ENCODE data around the gene API5.
"Not testable (repeated sequence)": the region's sequence is repeated elsewhere in the genome, so short reads cannot be mapped to it uniquely, and the experiment has no call there.

The API5 gene

GRCh38 chr11:43311791-43312607 is at the start of gene API5:
Gene API5, plus strand, starts transcription at chr11:43311996. Its CDS starts 132 bp downstream, at chr11:43312128.
- DNase-seq (ENCODE audit: low read depth in 2 of 2, low spot score in 1 of 2) = peak; percentile 86 to 87

DNA sequence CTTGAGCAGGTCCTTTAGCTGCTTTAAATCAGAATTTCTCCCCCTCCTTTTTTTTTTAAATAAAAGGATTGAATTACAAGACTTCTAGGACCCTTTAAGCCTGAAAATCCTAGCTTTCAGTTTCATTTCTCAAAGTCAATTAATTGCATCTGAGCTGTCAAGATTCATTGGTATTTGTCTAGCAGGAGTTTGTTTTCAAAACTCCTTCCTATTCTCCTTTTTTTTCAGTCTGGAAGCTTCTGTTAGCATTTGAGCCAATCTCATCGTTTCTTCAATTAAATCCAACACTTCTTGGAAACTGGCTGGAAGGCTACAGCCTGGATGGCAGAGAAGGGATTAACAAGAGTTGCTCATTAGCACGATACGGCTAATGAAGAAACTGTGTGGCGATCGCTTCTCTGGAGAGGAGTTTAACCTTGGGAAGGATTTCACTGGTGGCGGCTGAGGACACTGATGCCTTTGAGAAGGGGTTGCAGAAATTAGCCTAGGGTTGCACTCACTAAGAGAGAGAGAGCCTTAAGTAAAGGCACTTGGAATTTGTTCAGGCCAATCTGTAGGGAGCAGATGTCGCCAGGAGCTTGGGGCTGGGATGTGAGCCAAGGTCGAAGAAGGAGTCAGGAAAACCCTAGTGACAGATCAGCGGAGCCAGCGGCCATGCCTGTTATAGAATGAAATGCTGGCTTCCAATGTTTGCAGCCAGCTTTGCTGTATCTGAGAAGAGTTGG is 43.8 kb upstream of the API5 start:
- no peak for DNase-seq (ENCODE audit: low read depth in 2 of 2, low spot score in 1 of 2)

GRCh38 chr11:43268786-43269185 is 43.0 kb upstream of the API5 start:
- no peak for DNase-seq (ENCODE audit: low read depth in 2 of 2, low spot score in 1 of 2)

DNA sequence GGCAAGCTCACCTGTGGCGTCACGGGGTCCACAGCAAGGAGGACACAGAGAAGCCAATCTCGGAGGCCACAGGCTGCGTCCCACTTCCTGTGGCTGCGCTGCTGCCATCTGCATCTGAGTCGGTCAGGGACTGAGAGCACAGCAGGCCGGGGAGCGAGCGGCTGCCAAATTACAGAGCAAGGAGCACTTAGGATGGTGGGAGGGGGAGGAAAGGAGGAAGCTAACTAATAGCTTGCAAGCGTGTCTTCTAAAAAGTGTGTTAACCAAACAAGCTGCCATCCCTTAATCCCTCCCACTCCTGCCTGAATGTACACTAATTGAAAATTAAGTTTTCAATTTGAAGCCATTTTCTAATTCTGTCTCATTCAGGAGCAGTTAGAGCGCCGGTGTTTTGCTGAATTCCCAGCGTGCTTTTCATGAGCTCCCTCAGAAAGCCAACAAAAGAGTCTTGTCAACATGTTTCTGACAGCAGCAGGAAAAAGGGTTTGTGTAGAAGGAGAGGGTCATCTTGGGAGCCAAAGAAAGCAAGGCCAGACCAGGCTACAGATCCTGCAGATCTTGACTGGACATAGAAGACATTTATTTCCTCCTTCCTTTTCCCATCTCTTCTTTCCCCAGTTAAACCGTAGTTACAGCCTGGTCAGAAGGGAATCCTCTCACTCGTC is 42.4 kb upstream of the API5 start:
- DNase-seq (ENCODE audit: low read depth in 2 of 2, low spot score in 1 of 2) = no peak

GRCh38 chr11:43270468-43270867 is 41.3 kb upstream of the API5 start:
- no peak for DNase-seq (ENCODE audit: low read depth in 2 of 2, low spot score in 1 of 2)

DNA sequence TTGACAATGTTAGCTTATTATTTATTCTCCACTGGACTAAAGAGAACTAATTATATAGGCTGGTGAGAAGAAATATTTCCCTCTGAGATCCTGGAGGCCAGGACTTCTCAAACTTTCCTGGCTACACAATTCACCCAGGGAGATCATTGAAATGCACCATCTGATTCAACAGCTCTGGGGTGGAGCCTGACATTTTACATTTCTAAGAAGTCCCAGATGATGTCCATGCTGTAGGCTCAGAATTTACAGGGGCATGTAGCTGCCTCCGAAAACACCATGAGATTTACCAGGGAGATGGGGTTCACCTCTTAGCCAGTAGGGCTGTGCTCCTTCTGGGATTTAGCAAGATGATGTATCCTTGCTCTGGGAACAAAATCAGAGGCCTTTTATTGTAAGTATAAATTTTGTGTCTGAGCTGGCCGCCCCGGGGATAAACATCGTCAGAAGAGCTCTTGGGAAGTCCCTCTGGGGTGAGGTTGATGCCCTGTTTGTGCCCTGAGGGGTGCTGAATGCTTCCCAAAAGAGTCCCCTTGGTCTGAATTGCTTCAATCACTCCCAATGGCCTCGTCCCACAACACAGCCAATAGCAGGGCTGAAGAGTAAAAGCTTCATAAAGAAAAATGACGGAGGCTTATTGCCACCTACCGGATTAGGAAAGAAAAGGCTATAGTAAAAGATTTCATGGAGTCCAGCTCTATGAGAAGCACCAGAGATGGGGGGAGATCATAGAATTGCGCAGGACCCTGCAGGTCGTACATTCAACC is 33.4 kb upstream of the API5 start:
- no peak for DNase-seq (ENCODE audit: low read depth in 2 of 2, low spot score in 1 of 2)

DNA sequence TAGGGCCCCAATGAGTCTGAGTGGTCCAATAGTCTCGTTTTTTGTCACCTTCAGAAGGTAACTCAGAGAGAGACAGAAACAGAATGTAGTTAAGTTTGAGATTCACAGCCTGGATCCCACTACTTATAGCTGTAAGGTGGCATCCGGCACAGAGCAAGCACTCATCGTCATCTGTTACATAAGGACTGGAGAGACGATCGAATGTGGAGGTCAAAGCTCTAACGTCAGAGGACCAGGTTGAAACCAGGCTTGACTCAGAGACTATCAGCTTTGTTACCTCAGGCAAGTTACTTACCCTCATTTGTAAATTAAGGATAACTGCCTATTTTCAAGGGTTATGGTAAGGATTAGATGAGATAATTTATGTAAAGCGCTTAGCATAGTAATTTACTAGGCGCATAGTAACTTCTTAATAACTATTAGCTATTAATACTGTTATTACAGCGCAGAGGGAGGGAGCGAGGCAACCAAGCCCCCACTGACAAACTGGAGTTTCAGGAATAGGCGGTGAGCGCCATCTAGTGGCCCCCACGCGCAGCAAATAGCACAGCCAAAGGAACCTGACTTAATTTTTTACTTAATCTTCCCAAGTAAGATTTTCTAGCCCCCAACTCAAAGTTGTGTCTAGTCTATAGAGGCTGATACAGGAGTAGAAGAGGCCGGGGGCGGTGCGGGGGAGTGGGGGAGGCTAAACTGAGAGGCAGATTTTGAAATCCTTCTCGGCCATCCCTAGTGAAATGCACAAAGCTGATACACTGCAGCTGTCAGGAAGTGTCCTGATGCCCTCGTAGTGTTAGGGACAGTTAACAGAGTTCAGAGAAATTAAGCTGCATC is 29.0 kb upstream of the API5 start:
- peak in 1 of 2 donors; percentile 2 for DNase-seq (ENCODE audit: low read depth in 2 of 2, low spot score in 1 of 2)

DNA sequence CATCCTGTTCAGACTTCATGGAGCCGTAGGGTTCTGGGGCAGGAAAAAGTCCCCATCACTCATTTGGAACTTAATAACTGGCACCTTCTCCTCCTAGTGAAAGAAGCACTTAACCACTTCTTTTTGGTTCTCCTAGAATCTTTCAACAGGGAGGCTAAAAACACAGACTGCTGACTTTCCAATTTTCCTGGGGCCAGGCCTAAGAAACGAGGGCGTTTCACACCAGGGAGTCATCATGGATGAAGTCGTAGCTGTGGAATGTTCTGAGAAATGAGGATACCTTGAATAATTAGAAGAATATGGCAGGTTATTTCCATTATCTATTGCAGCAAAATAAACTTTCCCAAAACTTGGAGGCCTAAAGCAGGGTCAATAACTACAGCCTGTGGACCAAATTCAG is 26.0 kb upstream of the API5 start:
- no peak for DNase-seq (ENCODE audit: low read depth in 2 of 2, low spot score in 1 of 2)

GRCh38 chr11:43289368-43289767 is 22.4 kb upstream of the API5 start:
- DNase-seq (ENCODE audit: low read depth in 2 of 2, low spot score in 1 of 2) = no peak

- DNase-seq (ENCODE audit: low read depth in 2 of 2, low spot score in 1 of 2) = no peak
Measured at GRCh38 chr11:43298397-43298796, 13.4 kb upstream of the API5 start.

- no peak for DNase-seq (ENCODE audit: low read depth in 2 of 2, low spot score in 1 of 2)
Measured at GRCh38 chr11:43315966-43316365, 4.2 kb downstream of the API5 start.

DNA sequence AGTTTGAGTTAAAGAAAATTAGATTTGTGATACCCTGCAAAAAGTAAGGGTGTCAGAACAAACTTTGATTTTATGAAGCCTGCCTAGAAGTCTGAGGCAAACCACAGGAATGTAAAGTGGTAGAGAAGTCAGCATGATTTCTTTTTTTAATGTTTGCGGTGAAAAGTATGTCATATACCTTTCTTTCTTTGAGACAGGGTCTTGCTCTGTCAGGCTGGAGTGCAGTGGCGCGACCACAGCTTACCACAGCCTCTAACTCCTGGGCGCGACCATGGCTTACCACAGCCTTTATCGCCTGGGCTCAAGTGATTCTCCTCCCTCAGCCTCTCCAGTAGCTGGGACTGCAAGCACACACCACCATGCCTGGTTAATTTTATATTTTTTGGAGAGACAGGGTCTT is 4.7 kb downstream of the API5 start:
- DNase-seq (ENCODE audit: low read depth in 2 of 2, low spot score in 1 of 2) = no peak

- no peak for DNase-seq (ENCODE audit: low read depth in 2 of 2, low spot score in 1 of 2)
Measured at GRCh38 chr11:43327987-43328386, 16.2 kb downstream of the API5 start.

- DNase-seq (ENCODE audit: low read depth in 2 of 2, low spot score in 1 of 2) = no peak
Measured at GRCh38 chr11:43328482-43328881, 16.7 kb downstream of the API5 start.

- DNase-seq (ENCODE audit: low read depth in 2 of 2, low spot score in 1 of 2) = no peak
Measured at GRCh38 chr11:43341159-43341558, 29.4 kb downstream of the API5 start.

- DNase-seq (ENCODE audit: low read depth in 2 of 2, low spot score in 1 of 2) = not testable (repeated sequence)
Measured at GRCh38 chr11:43351426-43351825, 39.6 kb downstream of the API5 start.

DNA sequence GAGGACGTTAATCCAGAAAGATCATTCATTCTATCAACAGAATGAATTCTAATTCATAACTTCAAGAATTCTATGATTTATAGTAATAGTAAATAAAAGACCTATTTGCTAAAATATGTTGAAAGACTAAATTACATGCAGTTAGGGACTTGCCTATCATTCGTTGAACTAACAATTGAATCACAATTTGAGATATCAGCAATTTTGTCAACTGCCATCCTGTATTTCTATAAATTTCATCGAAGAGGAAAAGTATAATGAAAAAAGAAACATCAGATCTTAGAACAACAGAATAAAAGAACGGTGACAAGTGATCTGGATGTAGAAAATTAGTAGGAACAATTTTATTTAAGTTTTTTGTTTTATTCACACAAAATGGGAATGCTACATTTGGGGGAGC is 42.5 kb downstream of the API5 start:
- DNase-seq (ENCODE audit: low read depth in 2 of 2, low spot score in 1 of 2) = no peak

- no peak for DNase-seq (ENCODE audit: low read depth in 2 of 2, low spot score in 1 of 2)
Measured at GRCh38 chr11:43356336-43356735, 44.5 kb downstream of the API5 start.

GRCh38 chr11:43358279-43358800 is 46.5 kb downstream of the API5 start:
- DNase-seq (ENCODE audit: low read depth in 2 of 2, low spot score in 1 of 2) = no peak

DNA sequence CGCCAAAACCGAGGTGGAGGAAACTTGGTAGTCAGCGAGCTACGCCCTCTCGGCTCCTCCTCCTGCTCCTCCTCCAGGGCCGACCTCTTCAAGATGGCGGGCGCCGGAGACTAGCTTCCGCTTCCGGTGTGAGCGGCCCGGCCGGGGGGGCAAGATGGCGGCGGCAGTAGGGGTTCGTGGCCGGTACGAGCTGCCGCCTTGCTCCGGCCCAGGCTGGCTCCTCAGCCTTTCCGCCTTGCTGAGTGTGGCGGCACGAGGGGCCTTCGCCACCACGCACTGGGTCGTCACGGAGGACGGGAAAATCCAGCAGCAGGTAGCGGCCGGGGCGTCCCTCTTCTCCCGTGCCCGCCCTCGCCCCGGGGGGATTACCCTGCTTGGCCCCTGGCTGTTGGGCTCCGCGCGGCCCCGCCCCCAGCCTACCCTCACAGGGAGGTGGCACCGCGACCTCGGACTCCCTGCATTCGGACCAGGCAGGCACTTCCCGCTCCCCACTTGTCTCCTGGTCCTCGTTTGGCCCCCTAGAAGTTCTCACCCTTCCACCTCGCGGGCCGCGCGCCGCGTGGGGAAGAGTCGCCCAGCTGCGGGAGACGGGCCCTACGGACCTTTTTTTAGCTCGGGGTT is 47.1 kb downstream of the API5 start, which contains the start of gene TTC17:
TTC17 (plus strand) TSS at position 120 of the 621 bp plus-strand sequence; CDS start at position 155, 35 bp downstream.
- DNase-seq (ENCODE audit: low read depth in 2 of 2, low spot score in 1 of 2) = peak; percentile 87 to 88
